HepG2 (cell line): ENCODE measurements around the gene SYNGR4. TPM values are rescaled to one million over a fixed set of nuclear protein-coding genes. Genes with fewer than 3 reads are reported as not detected.

Source experiments
- ARNT2 ChIP-seq: sonication (generic); formaldehyde crosslinking; IDR thresholded peaks from 2 replicates; pipeline ENCODE4 v1.8.0; 2022; ENCODE audit warnings: mild to moderate bottlenecking, low read depth, missing genetic modification reagents, moderate library complexity
- CBFB ChIP-seq: sonication (generic); formaldehyde crosslinking; IDR thresholded peaks from 2 replicates; pipeline ENCODE4 v1.4.0; 2020; ENCODE audit warnings: missing genetic modification reagents
- DNMT3B ChIP-seq: conservative IDR thresholded peaks from 2 replicates; pipeline ENCODE4 v1.6.1; 2016; ENCODE audit warnings: missing biosample characterization, control low read depth
- FOXM1 ChIP-seq: sonication (generic); formaldehyde crosslinking; IDR thresholded peaks from 2 replicates; pipeline ENCODE4 v1.5.0; 2020; ENCODE audit warnings: missing genetic modification reagents
- HDAC6 ChIP-seq: fragments of 200-600 bp; sonication (generic); IDR thresholded peaks from 2 replicates; pipeline ENCODE4 v1.7.0; 2017; ENCODE audit warnings: mild to moderate bottlenecking, antibody characterized with exemption, low read length, low read depth
- KDM1A ChIP-seq: IDR thresholded peaks from 2 replicates; pipeline ENCODE4 v1.6.1; 2016; ENCODE audit warnings: missing compliant biosample characterization
- KLF12 ChIP-seq: sonication (generic); formaldehyde crosslinking; IDR thresholded peaks from 2 replicates; pipeline ENCODE4 v1.4.0; 2020; ENCODE audit warnings: missing genetic modification reagents, borderline replicate concordance
- MNT ChIP-seq: fragments of 450-650 bp; IDR thresholded peaks from 2 replicates; pipeline ENCODE4 v1.6.1; 2016
- MZF1 ChIP-seq: sonication (generic); formaldehyde crosslinking; IDR thresholded peaks from 2 replicates; pipeline ENCODE4 v1.8.1; 2023; ENCODE audit warnings: mild to moderate bottlenecking, missing genetic modification reagents, borderline replicate concordance
- PBX3 ChIP-seq: sonication (generic); formaldehyde crosslinking; IDR thresholded peaks from 2 replicates; pipeline ENCODE4 v1.8.1; 2023; ENCODE audit warnings: missing genetic modification reagents, inconsistent platforms, borderline replicate concordance
- PCBP2 ChIP-seq: fragments of 200-400 bp; formaldehyde crosslinking; optimal IDR thresholded peaks from 2 replicates; pipeline ENCODE3; 2018; ENCODE audit warnings: low read length, low read depth; ENCODE audit not compliant: poor library complexity, severe bottlenecking
- SMAD1 ChIP-seq: sonication (generic); formaldehyde crosslinking; IDR thresholded peaks from 2 replicates; pipeline ENCODE4 v1.4.0; 2020; ENCODE audit warnings: missing genetic modification reagents, low read depth, mild to moderate bottlenecking, borderline replicate concordance
- SP140L ChIP-seq: sonication (generic); formaldehyde crosslinking; IDR thresholded peaks from 2 replicates; pipeline ENCODE4 v1.4.0; 2020; ENCODE audit warnings: missing genetic modification reagents, borderline replicate concordance
- SP2 ChIP-seq: sonication (generic); formaldehyde crosslinking; IDR thresholded peaks from 2 replicates; pipeline ENCODE4 v1.5.1; 2020; ENCODE audit warnings: mild to moderate bottlenecking, missing genetic modification reagents
- XBP1 ChIP-seq: sonication (generic); formaldehyde crosslinking; IDR thresholded peaks from 2 replicates; pipeline ENCODE4 v1.5.0; 2020; ENCODE audit warnings: missing genetic modification reagents
- ZNF136 ChIP-seq: sonication (generic); formaldehyde crosslinking; IDR thresholded peaks from 2 replicates; pipeline ENCODE4 v1.8.1; 2022; ENCODE audit warnings: low read depth, mild to moderate bottlenecking, moderate library complexity, missing genetic modification reagents
- ZNF513 ChIP-seq: sonication (generic); formaldehyde crosslinking; conservative IDR thresholded peaks from 2 replicates; pipeline ENCODE4 v1.5.0; 2020; ENCODE audit warnings: missing genetic modification reagents
- ZNF570 ChIP-seq: sonication (generic); formaldehyde crosslinking; IDR thresholded peaks from 2 replicates; pipeline ENCODE4 v1.4.0; 2020; ENCODE audit warnings: mild to moderate bottlenecking, missing genetic modification reagents, borderline replicate concordance
- polyA plus RNA-seq, 8 experiments: library from polyadenylated mRNA; depleted of rRNA in 3 of 8; stranded (reverse) in 7 of 8; unstranded in 1 of 8; fragments of >200 nt; fragmentation: Illumina TruSeq in 4 of 8; extraction: Trizol in 4 of 8; gene quantifications; 2 replicates each; pipeline versions ENCODE4 v1.2.1 to v1.2.3, GENCODE V29; 2011 to 2016; ENCODE audit warnings: low read depth in 4 of 8, missing spikeins in 1 of 8, mixed read lengths in 1 of 8; ENCODE audit not compliant: insufficient read depth in 1 of 8
- total RNA-seq, 5 experiments: library from RNA; depleted of rRNA; stranded (reverse); fragments of >200 nt; fragmentation: Illumina TruSeq; extraction: Trizol; gene quantifications; 2 replicates each; pipeline ENCODE4 v1.2.3, GENCODE V29; 2016; ENCODE audit warnings: low read depth in 1 of 5
- TF ChIP-seq, protein P1 (sequence below): sonication (generic); formaldehyde crosslinking; IDR thresholded peaks from 2 replicates; pipeline ENCODE4 v1.4.0; 2020; ENCODE audit warnings: missing genetic modification reagents
- TF ChIP-seq, protein P2 (sequence below): sonication (generic); formaldehyde crosslinking; IDR thresholded peaks from 2 replicates; pipeline ENCODE4 v1.4.0; 2020; ENCODE audit warnings: missing genetic modification reagents
- TF ChIP-seq, protein P3 (sequence below): sonication (generic); formaldehyde crosslinking; IDR thresholded peaks from 2 replicates; pipeline ENCODE4 v1.4.0; 2020; ENCODE audit warnings: missing genetic modification reagents

The SYNGR4 gene
- total and polyA plus RNA-seq, 2 of the 13 experiments (the other 11 are each of a cell fraction or from before 2014, with no cell fraction given) = not detected

DNA sequence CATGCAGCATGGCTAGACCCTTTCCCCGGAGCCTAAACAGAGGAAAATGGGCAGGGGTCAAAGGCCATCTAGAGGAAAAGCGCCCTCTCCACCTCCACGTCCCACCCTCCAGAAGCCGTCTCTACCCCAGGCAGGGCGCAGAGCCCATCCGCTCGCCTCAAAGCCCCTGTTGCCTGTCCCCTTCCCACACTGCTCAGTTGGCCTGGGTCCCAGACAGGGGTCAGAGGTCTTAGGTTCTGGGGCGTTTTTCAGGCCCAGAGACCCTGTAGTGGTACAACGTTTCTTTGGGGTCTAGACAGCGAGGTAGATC, 712 bp upstream of the SYNGR4 start (continued):
- TF ChIP-seq PBX3 (no peak), FOXM1 (CRISPR knock-in tag) (no peak), SP2 (no peak; the same call in 1 of the 2 replicates), SMAD1 (CRISPR knock-in tag) (no peak), CBFB (CRISPR knock-in tag) (no peak), XBP1 (CRISPR knock-in tag) (no peak), ZNF513 (CRISPR knock-in tag) (0 out of 2 replicates have a peak, but pooled peaks have one; percentile 29), HDAC6 (no peak), MZF1 (no peak), MNT (no peak), SP140L (CRISPR knock-in tag) (no peak), ZNF136 (no peak), ARNT2 (CRISPR knock-in tag) (no peak), PCBP2 (no peak), DNMT3B (no peak), KLF12 (CRISPR knock-in tag) (no peak), KDM1A (CRISPR knock-in tag) (no peak), ZNF570 (CRISPR knock-in tag) (no peak)
- TF ChIP-seq, protein P1, sequence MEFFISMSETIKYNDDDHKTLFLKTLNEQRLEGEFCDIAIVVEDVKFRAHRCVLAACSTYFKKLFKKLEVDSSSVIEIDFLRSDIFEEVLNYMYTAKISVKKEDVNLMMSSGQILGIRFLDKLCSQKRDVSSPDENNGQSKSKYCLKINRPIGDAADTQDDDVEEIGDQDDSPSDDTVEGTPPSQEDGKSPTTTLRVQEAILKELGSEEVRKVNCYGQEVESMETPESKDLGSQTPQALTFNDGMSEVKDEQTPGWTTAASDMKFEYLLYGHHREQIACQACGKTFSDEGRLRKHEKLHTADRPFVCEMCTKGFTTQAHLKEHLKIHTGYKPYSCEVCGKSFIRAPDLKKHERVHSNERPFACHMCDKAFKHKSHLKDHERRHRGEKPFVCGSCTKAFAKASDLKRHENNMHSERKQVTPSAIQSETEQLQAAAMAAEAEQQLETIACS (CRISPR knock-in tag) = no peak
- TF ChIP-seq, protein P2, sequence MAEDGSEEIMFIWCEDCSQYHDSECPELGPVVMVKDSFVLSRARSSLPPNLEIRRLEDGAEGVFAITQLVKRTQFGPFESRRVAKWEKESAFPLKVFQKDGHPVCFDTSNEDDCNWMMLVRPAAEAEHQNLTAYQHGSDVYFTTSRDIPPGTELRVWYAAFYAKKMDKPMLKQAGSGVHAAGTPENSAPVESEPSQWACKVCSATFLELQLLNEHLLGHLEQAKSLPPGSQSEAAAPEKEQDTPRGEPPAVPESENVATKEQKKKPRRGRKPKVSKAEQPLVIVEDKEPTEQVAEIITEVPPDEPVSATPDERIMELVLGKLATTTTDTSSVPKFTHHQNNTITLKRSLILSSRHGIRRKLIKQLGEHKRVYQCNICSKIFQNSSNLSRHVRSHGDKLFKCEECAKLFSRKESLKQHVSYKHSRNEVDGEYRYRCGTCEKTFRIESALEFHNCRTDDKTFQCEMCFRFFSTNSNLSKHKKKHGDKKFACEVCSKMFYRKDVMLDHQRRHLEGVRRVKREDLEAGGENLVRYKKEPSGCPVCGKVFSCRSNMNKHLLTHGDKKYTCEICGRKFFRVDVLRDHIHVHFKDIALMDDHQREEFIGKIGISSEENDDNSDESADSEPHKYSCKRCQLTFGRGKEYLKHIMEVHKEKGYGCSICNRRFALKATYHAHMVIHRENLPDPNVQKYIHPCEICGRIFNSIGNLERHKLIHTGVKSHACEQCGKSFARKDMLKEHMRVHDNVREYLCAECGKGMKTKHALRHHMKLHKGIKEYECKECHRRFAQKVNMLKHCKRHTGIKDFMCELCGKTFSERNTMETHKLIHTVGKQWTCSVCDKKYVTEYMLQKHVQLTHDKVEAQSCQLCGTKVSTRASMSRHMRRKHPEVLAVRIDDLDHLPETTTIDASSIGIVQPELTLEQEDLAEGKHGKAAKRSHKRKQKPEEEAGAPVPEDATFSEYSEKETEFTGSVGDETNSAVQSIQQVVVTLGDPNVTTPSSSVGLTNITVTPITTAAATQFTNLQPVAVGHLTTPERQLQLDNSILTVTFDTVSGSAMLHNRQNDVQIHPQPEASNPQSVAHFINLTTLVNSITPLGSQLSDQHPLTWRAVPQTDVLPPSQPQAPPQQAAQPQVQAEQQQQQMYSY (CRISPR knock-in tag) = no peak
- TF ChIP-seq, protein P3, sequence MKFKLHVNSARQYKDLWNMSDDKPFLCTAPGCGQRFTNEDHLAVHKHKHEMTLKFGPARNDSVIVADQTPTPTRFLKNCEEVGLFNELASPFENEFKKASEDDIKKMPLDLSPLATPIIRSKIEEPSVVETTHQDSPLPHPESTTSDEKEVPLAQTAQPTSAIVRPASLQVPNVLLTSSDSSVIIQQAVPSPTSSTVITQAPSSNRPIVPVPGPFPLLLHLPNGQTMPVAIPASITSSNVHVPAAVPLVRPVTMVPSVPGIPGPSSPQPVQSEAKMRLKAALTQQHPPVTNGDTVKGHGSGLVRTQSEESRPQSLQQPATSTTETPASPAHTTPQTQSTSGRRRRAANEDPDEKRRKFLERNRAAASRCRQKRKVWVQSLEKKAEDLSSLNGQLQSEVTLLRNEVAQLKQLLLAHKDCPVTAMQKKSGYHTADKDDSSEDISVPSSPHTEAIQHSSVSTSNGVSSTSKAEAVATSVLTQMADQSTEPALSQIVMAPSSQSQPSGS (CRISPR knock-in tag) = no peak; the same call in 1 of the 2 replicates
